GM12873 (cell line): ENCODE data around the gene GPR25.

Source experiments
- TF ChIP-seq, protein P1 (sequence below): IDR thresholded peaks from 2 replicates; pipeline ENCODE4 v1.5.1; 2012; ENCODE audit warnings: low read depth, mild to moderate bottlenecking, moderate library complexity, low read length, control low read depth; ENCODE audit not compliant: insufficient read depth; ENCODE audit errors: missing control alignments

The GPR25 gene

DNA sequence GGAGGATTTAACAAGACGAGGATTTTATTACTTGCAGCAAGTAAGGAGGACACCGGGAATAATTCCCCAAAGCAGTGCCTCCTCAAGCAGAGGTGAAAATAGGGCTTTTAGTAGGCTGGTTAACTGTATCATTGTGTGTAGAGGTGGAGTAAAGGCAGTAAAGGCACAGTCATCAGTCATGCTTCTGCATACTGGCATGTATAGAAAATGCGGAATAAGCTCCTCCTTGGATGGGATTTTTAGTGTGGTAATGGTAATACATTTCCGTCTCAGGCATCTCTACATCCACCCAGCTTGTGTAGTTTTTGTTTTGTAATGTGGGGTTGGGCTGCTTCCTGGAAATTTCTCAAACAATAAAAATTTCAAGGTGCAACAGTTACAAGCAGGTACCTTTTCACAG, 27.4 kb upstream of the GPR25 start:
- TF ChIP-seq, protein P1, sequence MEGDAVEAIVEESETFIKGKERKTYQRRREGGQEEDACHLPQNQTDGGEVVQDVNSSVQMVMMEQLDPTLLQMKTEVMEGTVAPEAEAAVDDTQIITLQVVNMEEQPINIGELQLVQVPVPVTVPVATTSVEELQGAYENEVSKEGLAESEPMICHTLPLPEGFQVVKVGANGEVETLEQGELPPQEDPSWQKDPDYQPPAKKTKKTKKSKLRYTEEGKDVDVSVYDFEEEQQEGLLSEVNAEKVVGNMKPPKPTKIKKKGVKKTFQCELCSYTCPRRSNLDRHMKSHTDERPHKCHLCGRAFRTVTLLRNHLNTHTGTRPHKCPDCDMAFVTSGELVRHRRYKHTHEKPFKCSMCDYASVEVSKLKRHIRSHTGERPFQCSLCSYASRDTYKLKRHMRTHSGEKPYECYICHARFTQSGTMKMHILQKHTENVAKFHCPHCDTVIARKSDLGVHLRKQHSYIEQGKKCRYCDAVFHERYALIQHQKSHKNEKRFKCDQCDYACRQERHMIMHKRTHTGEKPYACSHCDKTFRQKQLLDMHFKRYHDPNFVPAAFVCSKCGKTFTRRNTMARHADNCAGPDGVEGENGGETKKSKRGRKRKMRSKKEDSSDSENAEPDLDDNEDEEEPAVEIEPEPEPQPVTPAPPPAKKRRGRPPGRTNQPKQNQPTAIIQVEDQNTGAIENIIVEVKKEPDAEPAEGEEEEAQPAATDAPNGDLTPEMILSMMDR: no peak

DNA sequence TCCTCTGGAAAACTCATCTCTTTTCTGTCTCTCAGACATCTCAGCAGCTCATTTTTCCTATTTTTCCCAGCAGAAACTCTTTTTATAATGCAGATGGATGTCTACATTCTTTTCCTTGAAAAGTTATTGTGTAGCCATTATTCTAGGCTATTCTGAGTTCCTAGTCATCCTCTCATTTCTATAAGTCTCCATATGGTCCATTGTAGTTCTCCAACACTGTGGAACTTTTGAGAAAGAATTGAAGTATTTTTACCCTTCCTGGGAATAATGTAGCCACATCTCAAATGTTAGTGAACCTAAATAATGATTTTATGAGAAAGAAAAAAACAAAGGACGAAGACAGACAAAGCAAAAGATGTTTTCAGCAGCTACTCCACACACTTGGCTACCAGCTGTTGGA, 26.4 kb upstream of the GPR25 start:
- TF ChIP-seq, protein P1: no peak

DNA sequence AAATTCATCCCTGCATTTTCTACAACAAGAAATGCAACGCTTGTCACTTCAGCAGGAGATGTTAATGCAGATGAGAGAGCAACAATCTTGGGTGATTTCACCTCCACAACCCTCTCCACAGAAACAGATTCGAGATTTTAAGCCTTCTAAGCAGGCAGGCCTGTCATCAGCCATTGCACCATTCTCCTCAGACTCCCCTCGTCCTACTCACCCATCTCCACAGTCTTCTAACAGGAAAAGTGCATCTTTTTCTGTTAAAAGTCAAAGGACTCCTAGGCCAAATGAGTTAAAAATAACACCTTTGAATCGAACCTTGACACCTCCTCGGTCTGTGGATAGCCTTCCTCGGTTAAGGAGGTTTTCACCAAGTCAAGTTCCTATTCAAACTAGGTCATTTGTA, 23.4 kb upstream of the GPR25 start:
- TF ChIP-seq, protein P1: no peak

DNA sequence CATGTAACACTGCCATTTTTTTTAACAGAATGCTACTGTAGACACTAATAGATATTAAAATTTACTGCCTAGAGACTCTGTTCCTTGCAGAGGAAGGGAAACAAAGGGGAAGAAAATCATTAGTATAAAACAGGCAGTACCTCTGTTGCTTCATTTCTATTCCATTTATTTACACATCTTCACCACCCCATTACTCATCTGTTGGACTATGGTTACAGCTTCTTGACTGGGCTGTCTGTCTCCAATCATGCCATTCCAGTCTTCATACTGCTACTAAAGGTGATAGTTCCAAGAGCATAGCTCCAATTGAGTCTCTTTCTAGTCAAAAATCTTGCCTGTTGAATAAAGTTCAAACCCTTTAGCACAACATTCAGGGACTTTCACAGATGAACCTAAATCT, 22.2 kb upstream of the GPR25 start:
- TF ChIP-seq, protein P1: no peak

DNA sequence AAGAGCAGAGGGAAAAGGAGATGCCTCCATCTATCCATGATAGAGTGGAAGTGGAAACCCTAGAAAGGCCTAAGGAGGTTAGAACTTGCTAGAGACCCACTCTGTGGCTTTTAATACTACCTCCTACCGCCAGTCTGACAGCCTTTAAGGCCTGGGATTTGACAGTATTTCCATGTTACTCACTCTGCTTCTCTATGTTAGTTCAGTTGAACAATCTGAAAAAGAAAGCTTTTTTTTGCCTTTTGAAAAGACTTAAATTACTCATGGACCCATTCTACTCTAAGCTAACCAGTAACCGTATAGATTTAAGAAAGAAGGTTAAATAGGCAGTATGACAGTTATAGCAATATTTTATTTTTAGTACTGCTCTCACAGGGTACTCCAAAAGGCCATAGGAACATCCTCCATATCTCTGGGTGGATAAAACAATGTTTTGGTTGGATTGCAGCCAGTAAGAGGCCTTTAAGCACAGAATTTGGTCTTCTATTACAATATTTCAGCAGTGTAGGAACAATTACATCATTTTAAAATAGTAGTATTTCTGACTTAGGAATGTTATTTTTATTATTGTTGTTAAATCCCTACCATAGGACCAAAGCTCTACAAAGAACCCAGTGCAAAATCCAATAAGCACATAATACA, 15.9 kb upstream of the GPR25 start:
- TF ChIP-seq, protein P1: no peak

DNA sequence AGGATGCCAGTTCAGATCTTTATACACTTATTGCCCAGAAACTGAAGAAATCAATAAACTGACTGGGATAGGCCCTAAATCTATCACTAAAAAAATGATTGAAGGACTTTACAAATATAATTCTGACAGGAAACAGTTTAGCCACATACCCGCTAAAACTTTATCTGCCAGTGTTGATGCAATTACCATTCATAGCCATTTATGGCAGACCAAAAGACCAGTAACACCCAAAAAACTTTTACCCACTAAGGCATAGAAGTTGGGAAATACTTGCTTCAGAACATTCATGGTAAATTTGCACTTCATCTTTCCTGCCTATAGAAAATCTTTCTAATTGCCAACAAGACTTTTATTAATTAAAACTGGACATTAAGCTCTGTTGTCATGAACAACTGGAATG, 15.0 kb upstream of the GPR25 start:
- TF ChIP-seq, protein P1: no peak

DNA sequence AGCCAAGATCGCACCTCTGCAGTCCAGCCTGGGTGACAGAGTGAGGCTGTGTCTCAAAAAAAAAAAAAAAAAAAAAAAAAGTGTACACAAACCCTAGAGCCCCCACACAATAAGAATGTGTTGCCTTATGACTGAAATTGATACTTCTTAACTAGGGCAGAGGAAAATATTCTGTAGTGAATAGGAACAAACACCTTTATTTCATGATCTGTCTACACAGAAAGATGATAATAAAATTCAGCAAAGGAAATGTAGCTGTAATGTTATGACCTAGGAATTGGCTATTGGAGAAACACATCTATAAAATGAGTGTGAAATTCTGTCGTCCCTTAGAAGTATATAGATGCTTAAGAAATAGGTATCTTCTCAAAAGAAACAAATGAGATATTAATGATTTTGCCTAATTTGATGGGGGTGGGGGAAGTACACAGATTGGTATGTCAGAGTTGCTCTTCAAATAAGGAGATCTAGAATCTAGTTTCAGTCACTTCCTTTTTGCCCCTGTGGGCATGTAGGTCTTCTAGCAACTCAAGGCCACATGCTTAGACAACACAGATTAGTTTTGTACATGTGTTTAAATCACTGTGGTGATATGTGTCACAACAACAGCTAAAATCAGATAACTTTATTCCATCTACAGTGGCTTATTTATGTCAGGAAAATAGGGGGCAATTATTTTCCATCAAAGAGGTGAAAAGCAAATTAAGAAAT, 10.7 kb upstream of the GPR25 start:
- TF ChIP-seq, protein P1: no peak
